H9 (cell line): ENCODE results near the gene FEZF1. TPM values are rescaled to one million over a fixed set of nuclear protein-coding genes. Genes with fewer than 3 reads are reported as not detected.

Experiments
- DNase-seq: peaks from one replicate; pipeline ENCODE4 v3.0.0-alpha.2; 2017
- H2AFZ ChIP-seq: one replicate; pipeline ENCODE4 v1.6.1; 2013; ENCODE audit warnings: mild to moderate bottlenecking, low read length, control low read depth, moderate library complexity
- H2AK5ac ChIP-seq: 2 replicates; pipeline ENCODE4 v1.6.1; 2013; ENCODE audit warnings: low read length, control low read depth, mixed read lengths; ENCODE audit not compliant: insufficient read length
- H2BK120ac ChIP-seq: one replicate; pipeline ENCODE4 v1.6.1; 2013; ENCODE audit warnings: low read depth, mild to moderate bottlenecking, low read length, control low read depth, inconsistent platforms; ENCODE audit not compliant: poor library complexity, severe bottlenecking
- H2BK12ac ChIP-seq: 2 replicates; pipeline ENCODE4 v1.6.1; 2013; ENCODE audit warnings: low read length, control low read depth, mixed read lengths, low read depth; ENCODE audit not compliant: insufficient read length
- H2BK15ac ChIP-seq: 2 replicates; pipeline ENCODE4 v1.6.1; 2013; ENCODE audit warnings: low read depth, low read length, control low read depth
- H2BK20ac ChIP-seq: one replicate; pipeline ENCODE4 v1.6.1; 2013; ENCODE audit warnings: low read depth, mild to moderate bottlenecking, low read length, control low read depth, inconsistent platforms; ENCODE audit not compliant: poor library complexity, severe bottlenecking
- H2BK5ac ChIP-seq: 2 replicates; pipeline ENCODE4 v1.6.1; 2013; ENCODE audit warnings: low read length, control low read depth, mixed read lengths; ENCODE audit not compliant: insufficient read length
- H3K14ac ChIP-seq: 2 replicates; pipeline ENCODE4 v1.6.1; 2013; ENCODE audit warnings: low read length, control low read depth; ENCODE audit not compliant: insufficient read depth
- H3K18ac ChIP-seq: 2 replicates; pipeline ENCODE4 v1.6.1; 2013; ENCODE audit warnings: low read depth, mild to moderate bottlenecking, mixed read lengths, low read length, control low read depth; ENCODE audit not compliant: insufficient read length
- H3K23ac ChIP-seq: 2 replicates; pipeline ENCODE4 v1.6.1; 2013; ENCODE audit warnings: low read length, control low read depth, mixed read lengths, low read depth; ENCODE audit not compliant: insufficient read length
- H3K23me2 ChIP-seq: 2 replicates; pipeline ENCODE4 v1.6.1; 2013; ENCODE audit warnings: low read depth, mild to moderate bottlenecking, mixed read lengths, low read length, control low read depth; ENCODE audit not compliant: insufficient read length, poor library complexity, severe bottlenecking
- H3K27ac ChIP-seq: 2 replicates; pipeline ENCODE4 v1.5.1; 2013; ENCODE audit warnings: low read length, control low read depth, mixed read lengths, low read depth; ENCODE audit not compliant: insufficient read length
- H3K27me3 ChIP-seq: 2 replicates; pipeline ENCODE4 v1.6.1; 2013; ENCODE audit warnings: low read length, control low read depth, inconsistent platforms; ENCODE audit not compliant: insufficient read depth
- H3K4ac ChIP-seq: 2 replicates; pipeline ENCODE4 v1.6.1; 2013; ENCODE audit warnings: low read depth, mild to moderate bottlenecking, control low read depth, inconsistent platforms, low read length, moderate library complexity
- H3K4me1 ChIP-seq: 2 replicates; pipeline ENCODE4 v1.6.1; 2013; ENCODE audit warnings: low read length, control low read depth, inconsistent platforms; ENCODE audit not compliant: insufficient read depth
- H3K4me2 ChIP-seq: 2 replicates; pipeline ENCODE4 v1.6.1; 2013; ENCODE audit warnings: low read length, control low read depth, mixed read lengths; ENCODE audit not compliant: insufficient read length, insufficient read depth
- H3K56ac ChIP-seq: 2 replicates; pipeline ENCODE4 v1.6.1; 2013; ENCODE audit warnings: low read depth, mild to moderate bottlenecking, mixed read lengths, low read length, control low read depth; ENCODE audit not compliant: insufficient read length
- H3K79me1 ChIP-seq: 2 replicates; pipeline ENCODE4 v1.6.1; 2013; ENCODE audit warnings: low read depth, mild to moderate bottlenecking, moderate library complexity, low read length, control low read depth, inconsistent platforms; ENCODE audit not compliant: insufficient read depth, poor library complexity, severe bottlenecking
- H3K79me2 ChIP-seq: 2 replicates; pipeline ENCODE4 v1.6.1; 2013; ENCODE audit warnings: low read length, control low read depth, inconsistent platforms; ENCODE audit not compliant: insufficient read depth
- H3K9ac ChIP-seq: 2 replicates; pipeline ENCODE4 v1.6.1; 2013; ENCODE audit warnings: low read length, control low read depth, mixed read lengths; ENCODE audit not compliant: insufficient read length; ENCODE audit errors: extremely low read depth
- H3K9me3 ChIP-seq: one replicate; pipeline ENCODE4 v1.6.1; 2013; ENCODE audit warnings: low read depth, low read length, inconsistent platforms; ENCODE audit not compliant: control insufficient read depth
- H3T11ph ChIP-seq: one replicate; pipeline ENCODE4 v1.6.1; 2013; ENCODE audit warnings: mild to moderate bottlenecking, low read length, control low read depth, inconsistent platforms
- H4K20me1 ChIP-seq: one replicate; pipeline ENCODE4 v1.6.1; 2013; ENCODE audit not compliant: control insufficient read depth, insufficient read length, insufficient read depth
- H4K5ac ChIP-seq: 2 replicates; pipeline ENCODE4 v1.6.1; 2013; ENCODE audit warnings: low read depth, mild to moderate bottlenecking, mixed read lengths, low read length, control low read depth; ENCODE audit not compliant: insufficient read length
- H4K8ac ChIP-seq: replicated peaks from 2 replicates; pipeline ENCODE4 v1.6.1; 2013; ENCODE audit warnings: low read length, control low read depth, mixed read lengths, low read depth; ENCODE audit not compliant: insufficient read length
- H4K91ac ChIP-seq: 2 replicates; pipeline ENCODE4 v1.6.1; 2013; ENCODE audit warnings: low read depth, mild to moderate bottlenecking, moderate library complexity, mixed read lengths, low read length, control low read depth; ENCODE audit not compliant: insufficient read length
- H3K27ac Mint-ChIP-seq, 3 experiments: 2 replicates in 2 of 3; 3 replicates in 1 of 3; pipeline ENCODE4 v1.8.0; 2020 to 2021; ENCODE audit warnings: mixed read lengths in 3 of 3, mild to moderate bottlenecking in 1 of 3, moderate library complexity in 1 of 3
- H3K27me3 Mint-ChIP-seq: 2 replicates; pipeline ENCODE4 v1.8.0; 2021; ENCODE audit warnings: low read depth, mild to moderate bottlenecking, moderate library complexity, mixed read lengths
- H3K36me3 Mint-ChIP-seq, 3 experiments: 2 replicates in 2 of 3; 3 replicates in 1 of 3; pipeline ENCODE4 v1.8.0; 2020 to 2021; ENCODE audit warnings: low read depth in 3 of 3, mixed read lengths in 3 of 3; ENCODE audit not compliant: insufficient read depth in 1 of 3
- H3K4me1 Mint-ChIP-seq, 2 experiments: 2 replicates each; pipeline ENCODE4 v1.8.0; 2020; ENCODE audit warnings: mixed read lengths in 2 of 2
- H3K4me3 Mint-ChIP-seq, 2 experiments: 2 replicates in 1 of 2; 3 replicates in 1 of 2; pipeline ENCODE4 v1.8.0; 2020 to 2021; ENCODE audit warnings: mild to moderate bottlenecking in 2 of 2, mixed read lengths in 2 of 2, moderate library complexity in 1 of 2
- H3K9me3 Mint-ChIP-seq, 2 experiments: 2 replicates in 1 of 2; 3 replicates in 1 of 2; pipeline ENCODE4 v1.8.0; 2020; ENCODE audit warnings: mild to moderate bottlenecking in 2 of 2, mixed read lengths in 2 of 2, moderate library complexity in 1 of 2
- CTCF ChIP-seq: fragments of 200-600 bp; sonication (generic); conservative IDR thresholded peaks from 3 replicates; pipeline ENCODE4 v1.8.0; 2021; ENCODE audit warnings: antibody characterized with exemption, mild to moderate bottlenecking
- WGBS: extraction: QIAGEN DNeasy Blood & Tissue Kit; methylation state at CpG from one replicate; pipeline ENCODE4 v1.1.7; 2013; ENCODE audit warnings: missing lambda C conversion rate, low lambda C conversion rate, mixed read lengths; ENCODE audit not compliant: insufficient read length; ENCODE audit errors: extremely low coverage; 5-methylcytosine and 5-hydroxymethylcytosine counted together
- total RNA-seq: library from RNA; stranded (reverse); gene quantifications from 2 replicates; pipeline ENCODE4 v1.2.1, GENCODE V29; 2021

Gene FEZF1
- total RNA-seq, 1 experiment from 2014 or later: 37.8 TPM

- Mint-ChIP-seq H3K4me3 (no peak overlapping the region), H3K36me3 (no peaks in the 10 kb centered on the region), H3K9me3 (no peaks in the 10 kb centered on the region), H3K27ac (peak overlapping the region in 1 of 3 experiments; percentile 83; a peak in 1 of 7 replicates), H3K4me1 (peaks cover 27 to 28% of the 10 kb centered on the region in 2 experiments), H3K27me3 (no peaks in the 10 kb centered on the region)
- no peaks in the 10 kb centered on the region for H3K23me2 ChIP-seq
- H3T11ph ChIP-seq: no peak overlapping the region
- no peaks in the 10 kb centered on the region for H3K79me1 ChIP-seq
- H3K9ac ChIP-seq: no peak overlapping the region
- H3K18ac ChIP-seq: no peak overlapping the region
- no peak for DNase-seq
- peak; percentile 33; the same call in 2 of the 3 replicates for TF ChIP-seq CTCF
- no peak overlapping the region for H4K5ac ChIP-seq
- no peaks in the 10 kb centered on the region for H3K9me3 ChIP-seq
- no peak overlapping the region for H2AFZ ChIP-seq
- H3K79me2 ChIP-seq: no peaks in the 10 kb centered on the region
- no peak overlapping the region for H2BK20ac ChIP-seq
- no peaks in the 10 kb centered on the region for H4K20me1 ChIP-seq
- no peaks in the 10 kb centered on the region; the same call in 1 of the 2 replicates for H3K4me1 ChIP-seq
- no peak overlapping the region for H3K27ac ChIP-seq
- no CpG with 5 or more reads among the region's 3 CpGs for WGBS
- H3K56ac ChIP-seq: no peak overlapping the region
- H2BK15ac ChIP-seq: no peak overlapping the region
- no peaks in the 10 kb centered on the region for H3K27me3 ChIP-seq
- H4K91ac ChIP-seq: no peak overlapping the region
- H3K4ac ChIP-seq: no peak overlapping the region
- H3K4me2 ChIP-seq: no peak overlapping the region
- no peak overlapping the region for H4K8ac ChIP-seq
- H2AK5ac ChIP-seq: no peak overlapping the region
- H2BK120ac ChIP-seq: no peak overlapping the region
- no peak overlapping the region for H2BK12ac ChIP-seq
- H3K23ac ChIP-seq: no peak overlapping the region
- no peak overlapping the region for H2BK5ac ChIP-seq
- H3K14ac ChIP-seq: no peak overlapping the region
These were observed 46.2 kb upstream of the FEZF1 start for GRCh38 chr7:122350701-122351100.
